ENCODE results near the gene PODXL. TPM values are rescaled to one million over a fixed set of nuclear protein-coding genes. Genes with fewer than 3 reads are reported as not detected.
A peak's percentile ranks its signal among the peaks of the same experiment; 100 is the strongest.

Gene PODXL
- total and polyA plus RNA-seq, 2 of the 8 experiments (the other 6 are each of a cell fraction or from before 2014, with no cell fraction given): 638 to 925 TPM

DNA sequence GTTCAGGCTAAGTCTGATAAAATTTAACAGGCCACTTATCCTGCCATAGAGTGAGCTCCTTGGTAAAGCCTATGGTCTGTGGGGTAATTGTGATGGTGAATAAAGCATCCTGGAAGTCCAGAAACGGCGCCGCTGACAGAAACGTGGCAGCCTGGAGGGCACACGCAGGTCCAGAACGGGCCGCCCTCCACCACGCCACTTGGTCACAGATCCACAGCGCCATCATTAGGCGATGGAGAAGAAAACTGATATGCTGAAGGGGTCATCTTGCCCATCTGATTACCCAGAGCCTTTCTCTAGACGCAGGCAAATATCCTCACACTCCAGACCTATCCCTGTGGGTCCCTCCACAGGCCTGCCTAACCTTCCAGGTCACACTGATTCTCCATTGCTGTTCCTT, 37.8 kb downstream of the PODXL start:
- Histone ChIP-seq H2BK5ac (ENCODE audit: low read depth, low read length) (no peak overlapping the region), H2BK20ac (ENCODE audit: low read length) (no peak overlapping the region), H3K18ac (ENCODE audit: extremely low read depth, low read length) (no peak overlapping the region), H3K14ac (ENCODE audit: insufficient read length) (no peak overlapping the region), H4K8ac (ENCODE audit: extremely low read depth, insufficient read depth, low read length) (no peak overlapping the region), H4K5ac (ENCODE audit: insufficient read length, low read depth, low read length) (no peak overlapping the region), H2BK12ac (ENCODE audit: low read depth, low read length) (no peak overlapping the region), H3K79me1 (ENCODE audit: low read depth, low read length) (peaks cover 3% of the 10 kb centered on the region; the same call in 1 of the 2 replicates), H3K4ac (replicated peaks; ENCODE audit: insufficient read length, low read depth, low read length) (no peak overlapping the region), H3K23ac (ENCODE audit: insufficient read length) (no peak overlapping the region), H2BK15ac (ENCODE audit: low read length) (no peak overlapping the region), H3K4me3 (ENCODE audit: extremely low read depth in 1 of 4, insufficient read depth in 2 of 4, low read depth in 3 of 4, low read length in 4 of 4) (no peak overlapping the region), H3K9me3 (ENCODE audit: insufficient read depth in 2 of 2, low read depth in 1 of 2, low read length in 1 of 2) (no peaks in the 10 kb centered on the region), H2AFZ (ENCODE audit: low read length) (no peak overlapping the region), H3K27me3 (replicated peaks in 1 of 4; ENCODE audit: control insufficient read depth in 3 of 4, extremely low read depth in 1 of 4, insufficient read depth in 3 of 4, low read length in 3 of 4) (no peaks in the 10 kb centered on the region), H2AK5ac (ENCODE audit: low read depth, low read length) (no peak overlapping the region), H2BK120ac (replicated peaks; ENCODE audit: low read depth, low read length) (no peak overlapping the region), H3K23me2 (ENCODE audit: low read depth, low read length) (no peaks in the 10 kb centered on the region), H3K79me2 (ENCODE audit: control insufficient read depth in 1 of 2, insufficient read depth in 2 of 2, low read length in 2 of 2) (peaks cover 54 to 99% of the 10 kb centered on the region in 2 experiments), H3K4me1 (replicated peaks in 1 of 4; ENCODE audit: control insufficient read depth in 3 of 4, insufficient read depth in 4 of 4, low read length in 3 of 4) (peaks cover 5 to 25% (median 22%) of the 10 kb centered on the region in 4 experiments), H3K56ac (replicated peaks; ENCODE audit: insufficient read length, low read depth, low read length) (no peak overlapping the region), H3K9ac (replicated peaks in 1 of 4; ENCODE audit: extremely low read depth in 1 of 4, low read depth in 3 of 4, low read length in 3 of 4) (no peak overlapping the region), H3K36me3 (ENCODE audit: control insufficient read depth in 2 of 4, insufficient read depth in 4 of 4, low read length in 3 of 4) (peaks cover 0 to 33% (median 4%) of the 10 kb centered on the region in 4 experiments; a peak in 4 of 8 replicates), H3K27ac (ENCODE audit: low read depth, low read length) (no peak overlapping the region), H4K91ac (replicated peaks; ENCODE audit: insufficient read length, low read length) (no peak overlapping the region), H3K4me2 (ENCODE audit: insufficient read depth in 1 of 2, low read depth in 2 of 2, low read length in 2 of 2) (no peak overlapping the region; a peak in 1 of 4 replicates), H4K20me1 (replicated peaks in 1 of 2; ENCODE audit: control insufficient read depth in 1 of 2, insufficient read depth in 2 of 2, low read length in 2 of 2) (peaks cover 41 to 52% of the 10 kb centered on the region in 2 experiments)
- no peak for FAIRE-seq
- no peak for TF ChIP-seq CBX8 (IDR thresholded peaks at IDR 0.05; ENCODE audit: borderline replicate concordance, low read depth, low read length)
- no peak; the same call in 1 of the 2 replicates for TF ChIP-seq POLR2AphosphoS5 (IDR thresholded peaks at IDR 0.05; ENCODE audit: low read depth, low read length)
- TF ChIP-seq POLR2A (IDR thresholded peaks at IDR 0.05; ENCODE audit: control extremely low read depth in 1 of 2, low read depth in 2 of 2, low read length in 2 of 2): peak in 1 of 2 experiments; percentile 21; a peak in 1 of 3 replicates
- no peak for TF ChIP-seq ASH2L (IDR thresholded peaks at IDR 0.05; ENCODE audit: low read length)
- TF ChIP-seq, protein P1, sequence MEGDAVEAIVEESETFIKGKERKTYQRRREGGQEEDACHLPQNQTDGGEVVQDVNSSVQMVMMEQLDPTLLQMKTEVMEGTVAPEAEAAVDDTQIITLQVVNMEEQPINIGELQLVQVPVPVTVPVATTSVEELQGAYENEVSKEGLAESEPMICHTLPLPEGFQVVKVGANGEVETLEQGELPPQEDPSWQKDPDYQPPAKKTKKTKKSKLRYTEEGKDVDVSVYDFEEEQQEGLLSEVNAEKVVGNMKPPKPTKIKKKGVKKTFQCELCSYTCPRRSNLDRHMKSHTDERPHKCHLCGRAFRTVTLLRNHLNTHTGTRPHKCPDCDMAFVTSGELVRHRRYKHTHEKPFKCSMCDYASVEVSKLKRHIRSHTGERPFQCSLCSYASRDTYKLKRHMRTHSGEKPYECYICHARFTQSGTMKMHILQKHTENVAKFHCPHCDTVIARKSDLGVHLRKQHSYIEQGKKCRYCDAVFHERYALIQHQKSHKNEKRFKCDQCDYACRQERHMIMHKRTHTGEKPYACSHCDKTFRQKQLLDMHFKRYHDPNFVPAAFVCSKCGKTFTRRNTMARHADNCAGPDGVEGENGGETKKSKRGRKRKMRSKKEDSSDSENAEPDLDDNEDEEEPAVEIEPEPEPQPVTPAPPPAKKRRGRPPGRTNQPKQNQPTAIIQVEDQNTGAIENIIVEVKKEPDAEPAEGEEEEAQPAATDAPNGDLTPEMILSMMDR (IDR thresholded peaks at IDR 0.05; ENCODE audit: control extremely low read depth in 1 of 3, insufficient read depth in 1 of 3, low read depth in 1 of 3, low read length in 3 of 3): peak in 2 of 3 experiments; percentile 8 to 37; a peak in 2 of 4 replicates
- CTCF ChIA-PET (ENCODE audit: partially characterized antibody): interaction anchor here (1.2 to 1.3 kb wide), 3 partner anchors 27 to 136 kb away, joined by 3 to 6 read pairs (median 4); no protein-coding TSS in a partner anchor
- DNase-seq (ENCODE audit: low read depth in 1 of 2, low spot score in 2 of 2): no peak
- POLR2A ChIA-PET (ENCODE audit: partially characterized antibody): interaction anchor here (0.6 to 1.8 kb wide), 2 partner anchors 27 to 58 kb away, joined by 4 to 5 read pairs; no protein-coding TSS in a partner anchor
- WGBS, 2 experiments (ENCODE audit: extremely low coverage in 1 of 2, insufficient coverage in 1 of 2, insufficient read length in 1 of 2, insufficient replicate concordance in 2 of 2, low coverage in 1 of 2, low lambda C conversion rate in 2 of 2, missing lambda C conversion rate in 1 of 2): 94% methylated on average over 11 of the region's 11 CpGs; no CpG with 5 or more reads in 1 of the 2 experiments

All from H1 (cell line).